ENCODE measurements around the gene LCP2. TPM values are rescaled to one million over a fixed set of nuclear protein-coding genes. Genes with fewer than 3 reads are reported as not detected.

LCP2 gene
- total RNA-seq, 8 experiments from 2014 or later = 0.25 to 3.3 (median 0.64) TPM; not detected in 1

- Histone ChIP-seq H3K4me3 (no peak overlapping the region), H3K4me1 (replicated peaks in 1 of 2) (peaks cover 6 to 12% of the 10 kb centered on the region in 2 donors), H3K27ac (no peak overlapping the region)
- in situ Hi-C loops (cut with MboI; ENCODE audit: low pct_unique_long_range_greater_than_20kb in 2 of 9, low sequenced_read_pairs in 9 of 9, unreplicated experiment in 9 of 9) = no loop called here
- ATAC-seq (replicated peaks in 6 of 8) = no peak
- 18 to 83% (median 60%) methylated on average over 1 to 8 of the region's 11 CpGs; no CpG with 5 or more reads in 3 of the 10 experiments for WGBS, 10 experiments
Measured at GRCh38 chr5:170333161-170333910, 35.8 kb upstream of the LCP2 start.

- Histone ChIP-seq H3K27ac (no peak overlapping the region), H3K4me1 (replicated peaks in 1 of 2) (peaks cover 5 to 12% of the 10 kb centered on the region in 2 donors), H3K4me3 (no peak overlapping the region)
- WGBS, 10 experiments = 94 to 100% (median 100%) methylated on average over 1 to 4 of the region's 5 CpGs; no CpG with 5 or more reads in 6 of the 10 experiments
- ATAC-seq (replicated peaks in 6 of 8) = no peak
- in situ Hi-C loops (cut with MboI; ENCODE audit: low pct_unique_long_range_greater_than_20kb in 2 of 9, low sequenced_read_pairs in 9 of 9, unreplicated experiment in 9 of 9) = no loop called here
Measured at GRCh38 chr5:170332058-170332457, 34.5 kb upstream of the LCP2 start.

- 63 to 100% (median 86%) methylated on average over 3 to 11 of the region's 11 CpGs; no CpG with 5 or more reads in 2 of the 10 experiments for WGBS, 10 experiments
- no peak overlapping the region for H3K27ac ChIP-seq
- no peak overlapping the region for H3K4me3 ChIP-seq
- H3K4me1 ChIP-seq (replicated peaks in 1 of 2) = peaks cover 4 to 12% of the 10 kb centered on the region in 2 donors
- in situ Hi-C loops (cut with MboI; ENCODE audit: low pct_unique_long_range_greater_than_20kb in 2 of 9, low sequenced_read_pairs in 9 of 9, unreplicated experiment in 9 of 9) = no loop called here
- ATAC-seq (replicated peaks in 6 of 8) = no peak
Measured at GRCh38 chr5:170330568-170331054, 33.0 kb upstream of the LCP2 start.

GRCh38 chr5:170329524-170329923 lies 31.9 kb upstream of the LCP2 start:
- Histone ChIP-seq H3K4me3 (no peak overlapping the region), H3K4me1 (replicated peaks in 1 of 2) (peaks cover 4 to 12% of the 10 kb centered on the region in 2 donors), H3K27ac (no peak overlapping the region)
- no peak for ATAC-seq (replicated peaks in 6 of 8)
- in situ Hi-C loops (cut with MboI; ENCODE audit: low pct_unique_long_range_greater_than_20kb in 2 of 9, low sequenced_read_pairs in 9 of 9, unreplicated experiment in 9 of 9) = no loop called here
- 33 to 100% (median 63%) methylated on average over 1 to 3 of the region's 3 CpGs for WGBS, 10 experiments

GRCh38 chr5:170327829-170328228 lies 30.3 kb upstream of the LCP2 start:
- peaks cover 0 to 3% of the 10 kb centered on the region in 2 donors for H3K4me1 ChIP-seq (replicated peaks in 1 of 2)
- H3K27ac ChIP-seq = no peak overlapping the region
- 56 to 100% (median 75%) methylated on average over 1 to 2 of the region's 2 CpGs; no CpG with 5 or more reads in 1 of the 10 experiments for WGBS, 10 experiments
- no peak overlapping the region for H3K4me3 ChIP-seq
- in situ Hi-C loops (cut with MboI; ENCODE audit: low pct_unique_long_range_greater_than_20kb in 2 of 9, low sequenced_read_pairs in 9 of 9, unreplicated experiment in 9 of 9) = no loop called here
- ATAC-seq (replicated peaks in 6 of 8) = no peak

- in situ Hi-C loops (cut with MboI; ENCODE audit: low pct_unique_long_range_greater_than_20kb in 2 of 9, low sequenced_read_pairs in 9 of 9, unreplicated experiment in 9 of 9) = no loop called here
- 28 to 91% (median 61%) methylated on average over 1 to 4 of the region's 4 CpGs for WGBS, 10 experiments
- peak in 1 of 8 experiments; percentile 50 for ATAC-seq (replicated peaks in 6 of 8)
Measured at GRCh38 chr5:170327168-170327567, 29.6 kb upstream of the LCP2 start.

GRCh38 chr5:170319301-170319700 lies 21.7 kb upstream of the LCP2 start:
- Histone ChIP-seq H3K4me3 (no peak overlapping the region), H3K27ac (no peak overlapping the region), H3K4me1 (replicated peaks in 1 of 2) (peaks cover 17 to 18% of the 10 kb centered on the region in 2 donors)
- no peak for ATAC-seq (replicated peaks in 6 of 8)
- 21 to 100% (median 92%) methylated on average over 1 to 3 of the region's 5 CpGs; no CpG with 5 or more reads in 5 of the 10 experiments for WGBS, 10 experiments
- in situ Hi-C loops (cut with MboI; ENCODE audit: low pct_unique_long_range_greater_than_20kb in 2 of 9, low sequenced_read_pairs in 9 of 9, unreplicated experiment in 9 of 9) = no loop called here

More at GRCh38 chr5:170327168-170327567, 29.6 kb upstream of the LCP2 start:
- H3K27ac ChIP-seq = no peak overlapping the region
- H3K4me1 ChIP-seq (replicated peaks in 1 of 2) = no peaks in the 10 kb centered on the region
- no peak overlapping the region for H3K4me3 ChIP-seq

GRCh38 chr5:170317499-170317898 lies 19.9 kb upstream of the LCP2 start:
- H3K27ac ChIP-seq = no peak overlapping the region
- H3K4me3 ChIP-seq = no peak overlapping the region
- WGBS, 10 experiments = 57 to 100% (median 96%) methylated on average over 1 to 3 of the region's 3 CpGs; no CpG with 5 or more reads in 6 of the 10 experiments
- H3K4me1 ChIP-seq (replicated peaks in 1 of 2) = peaks cover 24 to 32% of the 10 kb centered on the region in 2 donors
- in situ Hi-C loops (cut with MboI; ENCODE audit: low pct_unique_long_range_greater_than_20kb in 2 of 9, low sequenced_read_pairs in 9 of 9, unreplicated experiment in 9 of 9) = no loop called here
- ATAC-seq (replicated peaks in 6 of 8) = no peak

GRCh38 chr5:170316937-170317336 lies 19.4 kb upstream of the LCP2 start:
- ATAC-seq (replicated peaks in 6 of 8) = no peak
- no peak overlapping the region for H3K27ac ChIP-seq
- no peak overlapping the region for H3K4me3 ChIP-seq
- peaks cover 24 to 32% of the 10 kb centered on the region in 2 donors for H3K4me1 ChIP-seq (replicated peaks in 1 of 2)
- in situ Hi-C loops (cut with MboI; ENCODE audit: low pct_unique_long_range_greater_than_20kb in 2 of 9, low sequenced_read_pairs in 9 of 9, unreplicated experiment in 9 of 9) = no loop called here
- WGBS, 10 experiments = 14 to 100% (median 80%) methylated on average over 1 to 4 of the region's 4 CpGs; no CpG with 5 or more reads in 3 of the 10 experiments

GRCh38 chr5:170315154-170315553 lies 17.6 kb upstream of the LCP2 start:
- in situ Hi-C loops (cut with MboI; ENCODE audit: low pct_unique_long_range_greater_than_20kb in 2 of 9, low sequenced_read_pairs in 9 of 9, unreplicated experiment in 9 of 9) = no loop called here
- ATAC-seq (replicated peaks in 6 of 8) = peak; percentile 66 to 94 (median 90)
- H3K4me1 ChIP-seq (replicated peaks in 1 of 2) = peaks cover 25 to 32% of the 10 kb centered on the region in 2 donors
- H3K4me3 ChIP-seq = no peak overlapping the region
- 0 to 9% (median 2%) methylated on average over 1 to 5 of the region's 5 CpGs; no CpG with 5 or more reads in 2 of the 10 experiments for WGBS, 10 experiments
- peak overlapping the region in 1 of 2 donors; percentile 0 for H3K27ac ChIP-seq

GRCh38 chr5:170314541-170315095 lies 17.0 kb upstream of the LCP2 start:
- H3K4me3 ChIP-seq = no peak overlapping the region
- in situ Hi-C loops (cut with MboI; ENCODE audit: low pct_unique_long_range_greater_than_20kb in 2 of 9, low sequenced_read_pairs in 9 of 9, unreplicated experiment in 9 of 9) = no loop called here
- WGBS, 10 experiments = 0 to 100% (median 51%) methylated on average over 1 to 2 of the region's 2 CpGs; no CpG with 5 or more reads in 4 of the 10 experiments
- H3K4me1 ChIP-seq (replicated peaks in 1 of 2) = peaks cover 30 to 32% of the 10 kb centered on the region in 2 donors
- ATAC-seq (replicated peaks in 6 of 8) = no peak
- no peak overlapping the region for H3K27ac ChIP-seq

- Histone ChIP-seq H3K27ac (no peak overlapping the region), H3K4me1 (replicated peaks in 1 of 2) (peaks cover 30 to 32% of the 10 kb centered on the region in 2 donors), H3K4me3 (no peak overlapping the region)
- in situ Hi-C loops (cut with MboI; ENCODE audit: low pct_unique_long_range_greater_than_20kb in 2 of 9, low sequenced_read_pairs in 9 of 9, unreplicated experiment in 9 of 9) = no loop called here
- ATAC-seq (replicated peaks in 6 of 8) = no peak
- WGBS, 10 experiments = 0 to 100% (median 79%) methylated on average over 1 to 2 of the region's 2 CpGs; no CpG with 5 or more reads in 2 of the 10 experiments
Measured at GRCh38 chr5:170313816-170314215, 16.2 kb upstream of the LCP2 start.

GRCh38 chr5:170313344-170313743 lies 15.8 kb upstream of the LCP2 start:
- 46 to 100% (median 93%) methylated on average over 2 to 6 of the region's 6 CpGs for WGBS, 10 experiments
- Histone ChIP-seq H3K27ac (no peak overlapping the region), H3K4me1 (replicated peaks in 1 of 2) (peaks cover 30 to 32% of the 10 kb centered on the region in 2 donors), H3K4me3 (no peak overlapping the region)
- in situ Hi-C loops (cut with MboI; ENCODE audit: low pct_unique_long_range_greater_than_20kb in 2 of 9, low sequenced_read_pairs in 9 of 9, unreplicated experiment in 9 of 9) = no loop called here
- ATAC-seq (replicated peaks in 6 of 8) = peak in 2 of 8 experiments; percentile 8 to 54
